ENCODE data around the gene RASGEF1B. TPM values are rescaled to one million over a fixed set of nuclear protein-coding genes. Genes with fewer than 3 reads are reported as not detected.

RASGEF1B gene
- total RNA-seq = 52.3 TPM

GRCh38 chr4:81471588-81472280 lies at the start of gene RASGEF1B:
Gene RASGEF1B, minus strand, starts transcription at chr4:81471907. Its CDS starts 12,399 bp downstream, at chr4:81459508.

